Measurements from ENCODE around the gene WFIKKN1. TPM values are rescaled to one million over a fixed set of nuclear protein-coding genes. Genes with fewer than 3 reads are reported as not detected.
A peak's percentile ranks its signal among the peaks of the same experiment; 100 is the strongest.

The WFIKKN1 gene
- total and polyA plus RNA-seq, 2 of the 4 experiments (the other 2 are of a cell fraction), result 0.10 TPM; not detected in 1

DNA sequence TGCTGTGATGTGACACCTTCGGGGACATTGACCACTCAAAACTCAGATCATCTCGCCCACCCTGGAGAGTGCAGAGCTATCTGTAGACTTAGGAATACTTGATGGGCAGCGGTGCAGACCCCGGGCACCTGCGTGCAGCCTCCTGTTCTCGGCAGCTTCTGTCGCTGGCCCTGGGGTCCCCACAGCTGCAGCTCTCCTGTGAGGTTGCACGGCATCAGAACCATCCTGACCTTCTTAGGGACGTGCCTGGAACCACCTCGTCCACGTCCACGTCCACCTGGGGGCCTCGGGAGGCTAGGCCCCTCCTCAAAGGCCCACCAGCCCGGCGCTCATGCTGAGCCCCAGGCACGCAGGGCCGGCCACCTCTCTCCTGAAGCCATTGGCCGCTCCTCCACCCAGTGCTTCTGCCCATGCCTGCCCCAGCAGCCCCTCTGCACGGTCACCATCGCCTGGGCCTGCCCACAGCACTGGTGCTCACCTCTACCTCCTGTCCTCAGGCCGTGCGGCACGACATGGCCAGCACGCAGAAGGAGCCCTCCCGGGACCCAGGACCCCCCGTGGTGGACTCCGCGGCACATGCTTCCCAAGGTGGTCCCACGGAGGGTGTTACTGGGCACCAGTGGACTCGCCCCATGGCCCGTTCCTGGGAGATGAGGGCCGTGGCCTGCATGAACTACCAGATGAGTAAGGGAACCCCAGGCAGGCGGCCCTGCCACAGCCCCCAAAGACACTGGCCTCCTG, 2.3 kb upstream of the WFIKKN1 start:
- Histone ChIP-seq H2AFZ (replicated peaks; ENCODE audit: low read length, poor library complexity) (no peak overlapping the region), H4K91ac (ENCODE audit: insufficient read depth, low read depth, low read length) (no peak overlapping the region), H3K9me1 (ENCODE audit: insufficient read depth, low read length) (peaks cover 4% of the 10 kb centered on the region; the same call in 1 of the 2 replicates), H3K36me3 (ENCODE audit: control insufficient read depth, insufficient read depth, low read length) (peaks cover 11% of the 10 kb centered on the region; the same call in 1 of the 2 replicates), H3K9me3 (ENCODE audit: control insufficient read depth, insufficient read depth, low read length) (no peaks in the 10 kb centered on the region), H2BK15ac (ENCODE audit: low read depth, low read length) (no peak overlapping the region), H3K56ac (ENCODE audit: extremely low read depth, insufficient read depth, low read length) (no peak overlapping the region), H3K14ac (replicated peaks; ENCODE audit: low read depth, low read length) (no peak overlapping the region), H3K4me2 (ENCODE audit: low read depth, low read length) (no peak overlapping the region), H2BK5ac (ENCODE audit: low read depth, low read length, poor library complexity, severe bottlenecking) (no peak overlapping the region), H3K4ac (ENCODE audit: low read depth, low read length) (no peak overlapping the region), H2BK120ac (ENCODE audit: low read depth, low read length) (peak overlapping the region; percentile 40; the same call in 1 of the 2 replicates), H2BK20ac (ENCODE audit: low read depth, low read length) (no peak overlapping the region), H3K18ac (ENCODE audit: low read depth, low read length) (no peak overlapping the region), H2AK5ac (ENCODE audit: low read depth, low read length) (no peak overlapping the region; the same call in 1 of the 2 replicates), H3K4me1 (ENCODE audit: control insufficient read depth, insufficient read depth, low read length) (peaks cover 25% of the 10 kb centered on the region), H3K9ac (ENCODE audit: low read depth, low read length) (no peak overlapping the region), H3K27me3 (ENCODE audit: control insufficient read depth, insufficient read depth, low read length) (no peaks in the 10 kb centered on the region), H4K20me1 (ENCODE audit: insufficient read depth, low read length) (0 out of 2 replicates have a peak, but pooled peaks cover 3% of the 10 kb centered on the region), H3K27ac (ENCODE audit: insufficient read depth, low read length) (no peak overlapping the region), H2AK9ac (replicated peaks; ENCODE audit: low read depth, low read length, poor library complexity) (peak overlapping the region; percentile 28), H3K23ac (ENCODE audit: low read depth, low read length) (no peak overlapping the region), H3K4me3 (ENCODE audit: insufficient read depth, low read depth, low read length) (no peak overlapping the region), H4K8ac (ENCODE audit: low read depth in 2 of 2, low read length in 2 of 2) (no peak overlapping the region), H3K79me1 (ENCODE audit: low read depth in 1 of 2, low read length in 2 of 2) (peaks cover 6 to 34% of the 10 kb centered on the region in 2 experiments; a peak in 2 of 4 replicates), H4K5ac (ENCODE audit: low read depth, low read length) (no peak overlapping the region)
- dilution Hi-C loops (cut with HindIII; ENCODE audit: low sequenced_read_pairs, unreplicated experiment), result no loop called here
- TF ChIP-seq RCOR1 (IDR thresholded peaks at IDR 0.05; ENCODE audit: insufficient replicate concordance, low read length) (no peak), CHD1 (IDR thresholded peaks at IDR 0.05; ENCODE audit: low read depth, low read length) (no peak), MAFK (IDR thresholded peaks at IDR 0.05; ENCODE audit: low read depth, low read length) (no peak), FOS (IDR thresholded peaks at IDR 0.05; ENCODE audit: low read depth, low read length) (no peak), RAD21 (IDR thresholded peaks at IDR 0.05; ENCODE audit: low read length) (no peak), RFX5 (IDR thresholded peaks at IDR 0.05; ENCODE audit: low read depth, low read length) (no peak), POLR2A (IDR thresholded peaks at IDR 0.05; ENCODE audit: low read depth, low read length) (no peak), SMC3 (IDR thresholded peaks at IDR 0.05; ENCODE audit: low read depth, low read length) (no peak), BHLHE40 (IDR thresholded peaks at IDR 0.05; ENCODE audit: low read depth, low read length) (no peak), MXI1 (IDR thresholded peaks at IDR 0.05; ENCODE audit: borderline replicate concordance, low read depth, low read length) (no peak), MAZ (IDR thresholded peaks at IDR 0.05; ENCODE audit: borderline replicate concordance, low read depth, low read length) (no peak)
- TF ChIP-seq, protein P1, sequence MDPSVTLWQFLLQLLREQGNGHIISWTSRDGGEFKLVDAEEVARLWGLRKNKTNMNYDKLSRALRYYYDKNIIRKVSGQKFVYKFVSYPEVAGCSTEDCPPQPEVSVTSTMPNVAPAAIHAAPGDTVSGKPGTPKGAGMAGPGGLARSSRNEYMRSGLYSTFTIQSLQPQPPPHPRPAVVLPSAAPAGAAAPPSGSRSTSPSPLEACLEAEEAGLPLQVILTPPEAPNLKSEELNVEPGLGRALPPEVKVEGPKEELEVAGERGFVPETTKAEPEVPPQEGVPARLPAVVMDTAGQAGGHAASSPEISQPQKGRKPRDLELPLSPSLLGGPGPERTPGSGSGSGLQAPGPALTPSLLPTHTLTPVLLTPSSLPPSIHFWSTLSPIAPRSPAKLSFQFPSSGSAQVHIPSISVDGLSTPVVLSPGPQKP (IDR thresholded peaks at IDR 0.05; ENCODE audit: borderline replicate concordance, low read depth, low read length), result no peak
- TF ChIP-seq, protein P2, sequence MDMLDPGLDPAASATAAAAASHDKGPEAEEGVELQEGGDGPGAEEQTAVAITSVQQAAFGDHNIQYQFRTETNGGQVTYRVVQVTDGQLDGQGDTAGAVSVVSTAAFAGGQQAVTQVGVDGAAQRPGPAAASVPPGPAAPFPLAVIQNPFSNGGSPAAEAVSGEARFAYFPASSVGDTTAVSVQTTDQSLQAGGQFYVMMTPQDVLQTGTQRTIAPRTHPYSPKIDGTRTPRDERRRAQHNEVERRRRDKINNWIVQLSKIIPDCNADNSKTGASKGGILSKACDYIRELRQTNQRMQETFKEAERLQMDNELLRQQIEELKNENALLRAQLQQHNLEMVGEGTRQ (IDR thresholded peaks at IDR 0.05; ENCODE audit: low read depth, low read length), result no peak
- TF ChIP-seq, protein P3, sequence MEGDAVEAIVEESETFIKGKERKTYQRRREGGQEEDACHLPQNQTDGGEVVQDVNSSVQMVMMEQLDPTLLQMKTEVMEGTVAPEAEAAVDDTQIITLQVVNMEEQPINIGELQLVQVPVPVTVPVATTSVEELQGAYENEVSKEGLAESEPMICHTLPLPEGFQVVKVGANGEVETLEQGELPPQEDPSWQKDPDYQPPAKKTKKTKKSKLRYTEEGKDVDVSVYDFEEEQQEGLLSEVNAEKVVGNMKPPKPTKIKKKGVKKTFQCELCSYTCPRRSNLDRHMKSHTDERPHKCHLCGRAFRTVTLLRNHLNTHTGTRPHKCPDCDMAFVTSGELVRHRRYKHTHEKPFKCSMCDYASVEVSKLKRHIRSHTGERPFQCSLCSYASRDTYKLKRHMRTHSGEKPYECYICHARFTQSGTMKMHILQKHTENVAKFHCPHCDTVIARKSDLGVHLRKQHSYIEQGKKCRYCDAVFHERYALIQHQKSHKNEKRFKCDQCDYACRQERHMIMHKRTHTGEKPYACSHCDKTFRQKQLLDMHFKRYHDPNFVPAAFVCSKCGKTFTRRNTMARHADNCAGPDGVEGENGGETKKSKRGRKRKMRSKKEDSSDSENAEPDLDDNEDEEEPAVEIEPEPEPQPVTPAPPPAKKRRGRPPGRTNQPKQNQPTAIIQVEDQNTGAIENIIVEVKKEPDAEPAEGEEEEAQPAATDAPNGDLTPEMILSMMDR (conservative IDR thresholded peaks at IDR 0.05; ENCODE audit: low read depth, low read length), result no peak
- ChIA-PET CTCF (no interaction called here), POLR2A (ENCODE audit: unreplicated experiment) (no interaction called here)
- intact Hi-C loops (cut with micrococcal nuclease), result no loop called here
- DNase-seq, result no peak
- in situ Hi-C loops (cut with MboI; ENCODE audit: low sequenced_read_pairs), result no loop called here
- 93% methylated on average over 25 of the region's 33 CpGs; no CpG with 5 or more reads in 1 of the 2 experiments for WGBS, 2 experiments (ENCODE audit: extremely low coverage in 2 of 2, insufficient read length in 1 of 2)
- ATAC-seq (ENCODE audit: low read depth), result no peak
- no TSS peak for BruUV-seq (replicated peaks)
